ENCODE measurements around the gene RGS7. TPM values are rescaled to one million over a fixed set of nuclear protein-coding genes. Genes with fewer than 3 reads are reported as not detected.

The RGS7 gene
- total RNA-seq, 2 donors from 2014 or later, result 0.10 to 0.24 TPM

- no peaks in the 10 kb centered on the region for H3K27me3 ChIP-seq
Observed at GRCh38 chr1:241253471-241253870, 103.5 kb downstream of the RGS7 start.

GRCh38 chr1:241250465-241250864 is 106.5 kb downstream of the RGS7 start:
- Histone ChIP-seq H3K36me3 (no peaks in the 10 kb centered on the region), H3K9me3 (no peaks in the 10 kb centered on the region), H3K4me3 (no peak overlapping the region), H3K27me3 (no peaks in the 10 kb centered on the region), H3K4me1 (no peaks in the 10 kb centered on the region), H3K27ac (no peak overlapping the region), H3K9ac (ENCODE audit: low read depth in 2 of 2, low read length in 2 of 2) (no peak overlapping the region)
- intact Hi-C loops (cut with DNase I), result no loop called here
- peak; percentile 30 for DNase-seq
- TF ChIP-seq CTCF (IDR thresholded peaks at IDR 0.05), result no peak

More at GRCh38 chr1:241253471-241253870, 103.5 kb downstream of the RGS7 start:
- no peaks in the 10 kb centered on the region for H3K9me3 ChIP-seq
- H3K4me3 ChIP-seq, result no peak overlapping the region
- H3K9ac ChIP-seq (ENCODE audit: low read depth in 2 of 2, low read length in 2 of 2), result no peak overlapping the region
- intact Hi-C loops (cut with DNase I), result no loop called here
- H3K36me3 ChIP-seq, result no peaks in the 10 kb centered on the region
- DNase-seq, result no peak
- H3K27ac ChIP-seq, result no peak overlapping the region
- H3K4me1 ChIP-seq, result no peaks in the 10 kb centered on the region
- no peak for TF ChIP-seq CTCF (IDR thresholded peaks at IDR 0.05)

GRCh38 chr1:241240069-241240468 is 116.9 kb downstream of the RGS7 start:
- no peaks in the 10 kb centered on the region for H3K27me3 ChIP-seq
- H3K9me3 ChIP-seq, result no peaks in the 10 kb centered on the region
- H3K36me3 ChIP-seq, result no peaks in the 10 kb centered on the region

GRCh38 chr1:241237873-241238272 is 119.1 kb downstream of the RGS7 start:
- H3K36me3 ChIP-seq, result no peaks in the 10 kb centered on the region
- TF ChIP-seq CTCF (IDR thresholded peaks at IDR 0.05), result no peak
- intact Hi-C loops (cut with DNase I), result no loop called here
- H3K27ac ChIP-seq, result no peak overlapping the region
- no peak for DNase-seq
- no peak overlapping the region for H3K4me3 ChIP-seq
- no peaks in the 10 kb centered on the region for H3K27me3 ChIP-seq
- no peak overlapping the region for H3K9ac ChIP-seq (ENCODE audit: low read depth in 2 of 2, low read length in 2 of 2)
- no peaks in the 10 kb centered on the region for H3K4me1 ChIP-seq
- no peaks in the 10 kb centered on the region for H3K9me3 ChIP-seq

More at GRCh38 chr1:241240069-241240468, 116.9 kb downstream of the RGS7 start:
- Histone ChIP-seq H3K4me3 (no peak overlapping the region), H3K4me1 (no peaks in the 10 kb centered on the region), H3K27ac (no peak overlapping the region), H3K9ac (ENCODE audit: low read depth in 2 of 2, low read length in 2 of 2) (no peak overlapping the region)
- no peak for TF ChIP-seq CTCF (IDR thresholded peaks at IDR 0.05)
- intact Hi-C loops (cut with DNase I), result no loop called here
- no peak for DNase-seq

GRCh38 chr1:241235256-241235897 is 121.6 kb downstream of the RGS7 start:
- Histone ChIP-seq H3K9me3 (no peaks in the 10 kb centered on the region), H3K4me1 (no peaks in the 10 kb centered on the region), H3K27me3 (no peaks in the 10 kb centered on the region), H3K9ac (ENCODE audit: low read depth in 2 of 2, low read length in 2 of 2) (no peak overlapping the region), H3K27ac (no peak overlapping the region), H3K4me3 (no peak overlapping the region), H3K36me3 (no peaks in the 10 kb centered on the region)
- TF ChIP-seq CTCF (IDR thresholded peaks at IDR 0.05), result no peak
- no peak for DNase-seq
- intact Hi-C loops (cut with DNase I), result no loop called here
